ENCODE results near the gene TMEM169. TPM values are rescaled to one million over a fixed set of nuclear protein-coding genes. Genes with fewer than 3 reads are reported as not detected.
A peak's percentile ranks its signal among the peaks of the same experiment; 100 is the strongest.

TMEM169 gene, protein sequence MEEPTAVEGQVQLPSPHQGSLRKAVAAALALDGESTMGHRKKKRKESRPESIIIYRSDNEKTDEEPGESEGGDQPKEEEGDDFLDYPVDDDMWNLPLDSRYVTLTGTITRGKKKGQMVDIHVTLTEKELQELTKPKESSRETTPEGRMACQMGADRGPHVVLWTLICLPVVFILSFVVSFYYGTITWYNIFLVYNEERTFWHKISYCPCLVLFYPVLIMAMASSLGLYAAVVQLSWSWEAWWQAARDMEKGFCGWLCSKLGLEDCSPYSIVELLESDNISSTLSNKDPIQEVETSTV
- 0.36 and 0.88 TPM in 2 replicates for total RNA-seq

DNA sequence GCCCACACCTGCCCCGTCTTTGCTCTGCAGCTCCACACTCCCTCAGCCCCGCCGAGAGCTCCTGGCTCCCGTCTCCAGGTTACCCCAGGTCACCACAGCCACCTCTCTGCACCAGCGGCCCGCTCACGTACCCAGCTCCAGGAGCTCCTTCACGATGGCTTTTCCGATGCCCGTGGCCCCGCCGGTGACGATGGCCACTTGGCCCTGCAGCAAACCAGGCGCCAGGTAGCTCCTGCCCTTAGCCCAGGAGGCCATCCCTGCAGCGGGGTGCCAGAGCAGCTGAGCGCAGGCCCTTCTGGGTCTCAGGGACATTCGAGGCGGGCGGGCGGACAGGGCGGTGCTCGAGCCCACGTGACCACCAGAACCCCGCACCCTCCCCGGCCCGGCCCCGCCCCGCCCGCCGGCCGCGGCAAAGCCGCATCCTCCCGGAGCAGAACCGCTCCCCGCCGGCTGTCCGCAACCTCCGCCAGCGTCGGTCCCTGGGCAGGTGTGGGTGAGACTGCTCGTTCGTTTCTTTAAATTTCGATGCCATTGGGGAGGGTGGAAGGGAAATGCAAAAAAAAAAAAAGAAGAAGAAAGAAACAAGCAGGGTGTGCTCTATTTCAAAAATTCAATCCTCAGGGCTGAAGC is at the start of gene TMEM169, which contains the start of gene PECR:
Gene TMEM169, plus strand, starts transcription at position 433 of the 630 bp plus-strand sequence. CDS start 14,045 bp downstream, outside the sequence.
Gene PECR, minus strand, starts transcription at position 323 of the 630 bp plus-strand sequence. Its CDS starts 68 bp downstream, at position 255.
- TF ChIP-seq, protein P1, sequence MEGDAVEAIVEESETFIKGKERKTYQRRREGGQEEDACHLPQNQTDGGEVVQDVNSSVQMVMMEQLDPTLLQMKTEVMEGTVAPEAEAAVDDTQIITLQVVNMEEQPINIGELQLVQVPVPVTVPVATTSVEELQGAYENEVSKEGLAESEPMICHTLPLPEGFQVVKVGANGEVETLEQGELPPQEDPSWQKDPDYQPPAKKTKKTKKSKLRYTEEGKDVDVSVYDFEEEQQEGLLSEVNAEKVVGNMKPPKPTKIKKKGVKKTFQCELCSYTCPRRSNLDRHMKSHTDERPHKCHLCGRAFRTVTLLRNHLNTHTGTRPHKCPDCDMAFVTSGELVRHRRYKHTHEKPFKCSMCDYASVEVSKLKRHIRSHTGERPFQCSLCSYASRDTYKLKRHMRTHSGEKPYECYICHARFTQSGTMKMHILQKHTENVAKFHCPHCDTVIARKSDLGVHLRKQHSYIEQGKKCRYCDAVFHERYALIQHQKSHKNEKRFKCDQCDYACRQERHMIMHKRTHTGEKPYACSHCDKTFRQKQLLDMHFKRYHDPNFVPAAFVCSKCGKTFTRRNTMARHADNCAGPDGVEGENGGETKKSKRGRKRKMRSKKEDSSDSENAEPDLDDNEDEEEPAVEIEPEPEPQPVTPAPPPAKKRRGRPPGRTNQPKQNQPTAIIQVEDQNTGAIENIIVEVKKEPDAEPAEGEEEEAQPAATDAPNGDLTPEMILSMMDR (IDR thresholded peaks at IDR 0.05; ENCODE audit: extremely low read depth, low read depth, low read length) = no peak
- Histone ChIP-seq H3K4me3 (ENCODE audit: insufficient read depth, low read length) (peak within 1 kb of the TSS; percentile 89), H3K27ac (ENCODE audit: low read depth, low read length) (peak within 1 kb of the TSS; percentile 28)

DNA sequence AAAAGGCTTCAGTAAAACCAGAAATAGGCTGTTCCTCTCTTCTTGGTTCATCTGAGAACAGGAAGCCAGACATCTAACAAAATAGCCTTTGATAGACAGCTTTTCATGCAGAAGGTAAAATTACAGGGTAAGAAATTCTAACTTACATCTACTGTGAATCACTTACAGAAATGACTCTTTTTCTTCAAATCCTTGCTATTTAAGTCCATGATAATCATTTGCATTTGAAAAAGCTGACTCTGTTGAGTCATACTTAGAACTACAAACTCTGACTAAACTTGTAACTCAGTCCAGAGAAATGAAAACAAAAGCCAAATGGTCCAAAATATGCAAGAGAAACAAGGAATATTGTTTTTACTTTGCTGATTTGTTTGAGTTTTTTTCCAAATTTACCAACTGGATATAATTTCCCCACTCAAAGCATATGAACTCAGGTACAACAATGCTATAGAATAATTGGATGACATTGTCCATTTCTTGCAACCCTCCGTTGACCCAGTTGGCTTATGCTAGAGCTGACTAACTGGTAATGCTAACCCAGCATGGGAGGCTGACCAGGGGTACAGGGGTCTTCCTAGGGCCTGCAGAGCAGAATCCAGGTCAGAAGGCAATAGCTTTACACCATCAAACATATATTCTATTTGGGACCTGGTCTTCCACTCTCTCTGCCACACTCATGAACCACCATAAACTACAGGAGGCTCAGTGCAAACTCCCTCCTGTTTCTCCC is 49.6 kb upstream of the TMEM169 start:
- TF ChIP-seq, protein P1 (IDR thresholded peaks at IDR 0.05; ENCODE audit: extremely low read depth, low read depth, low read length) = no peak
- Histone ChIP-seq H3K79me2 (ENCODE audit: insufficient read depth, low read length) (no peaks in the 10 kb centered on the region), H3K4me2 (ENCODE audit: insufficient read depth, low read length) (peak overlapping the region; percentile 52), H3K27me3 (ENCODE audit: insufficient read depth, low read length) (no peaks in the 10 kb centered on the region), H3K9me3 (ENCODE audit: low read depth, low read length) (no peaks in the 10 kb centered on the region), H2AFZ (ENCODE audit: low read length) (no peak overlapping the region), H3K4me1 (ENCODE audit: insufficient read depth, low read length) (peaks cover 12% of the 10 kb centered on the region), H4K20me1 (ENCODE audit: insufficient read depth, low read length) (no peaks in the 10 kb centered on the region), H3K27ac (ENCODE audit: low read depth, low read length) (peak overlapping the region; percentile 52), H3K4me3 (ENCODE audit: insufficient read depth, low read length) (peak overlapping the region; percentile 17), H3K36me3 (ENCODE audit: insufficient read depth, low read length) (no peaks in the 10 kb centered on the region)
- DNase-seq (ENCODE audit: insufficient read length, low spot score, missing footprints) = peak; percentile 87

More for the DNA sequence above, at the start of gene TMEM169, which contains the start of gene PECR:
- H4K20me1 ChIP-seq (ENCODE audit: insufficient read depth, low read length) = no peaks in the 10 kb centered on the region
- H3K4me2 ChIP-seq (ENCODE audit: insufficient read depth, low read length) = peak within 1 kb of the TSS; percentile 95
- peak; percentile 97 for DNase-seq (ENCODE audit: insufficient read length, low spot score, missing footprints)
- H3K4me1 ChIP-seq (ENCODE audit: insufficient read depth, low read length) = peaks cover 13% of the 10 kb centered on the region
- peak within 1 kb of the TSS; percentile 98 for H2AFZ ChIP-seq (ENCODE audit: low read length)
- no peaks in the 10 kb centered on the region for H3K79me2 ChIP-seq (ENCODE audit: insufficient read depth, low read length)
- no peaks in the 10 kb centered on the region for H3K36me3 ChIP-seq (ENCODE audit: insufficient read depth, low read length)
- no peaks in the 10 kb centered on the region for H3K27me3 ChIP-seq (ENCODE audit: insufficient read depth, low read length)
- H3K9me3 ChIP-seq (ENCODE audit: low read depth, low read length) = no peaks in the 10 kb centered on the region

DNA sequence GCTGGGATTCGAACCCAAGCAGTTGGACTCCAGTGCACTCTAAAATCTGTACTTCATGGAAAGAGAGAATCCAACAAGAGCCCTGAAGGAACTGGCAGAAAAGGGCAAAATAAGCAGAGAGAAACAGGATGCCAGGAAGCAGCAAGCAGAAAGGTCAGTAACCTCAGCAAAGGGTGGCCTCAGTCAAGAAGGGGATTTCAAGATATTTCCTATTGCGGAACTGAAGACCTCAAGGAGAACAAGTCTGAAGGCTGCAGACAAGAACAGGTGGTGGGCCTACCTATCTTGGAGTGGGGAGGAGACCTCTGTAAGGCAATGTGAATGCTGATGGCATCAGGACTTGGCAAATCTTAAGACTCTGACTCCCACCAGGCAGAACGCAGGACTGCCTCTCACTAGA is 48.3 kb upstream of the TMEM169 start:
- no peak for DNase-seq (ENCODE audit: insufficient read length, low spot score, missing footprints)
- TF ChIP-seq, protein P1 (IDR thresholded peaks at IDR 0.05; ENCODE audit: extremely low read depth, low read depth, low read length) = no peak
- no peaks in the 10 kb centered on the region for H3K79me2 ChIP-seq (ENCODE audit: insufficient read depth, low read length)
- H3K27ac ChIP-seq (ENCODE audit: low read depth, low read length) = no peak overlapping the region
- peaks cover 12% of the 10 kb centered on the region for H3K4me1 ChIP-seq (ENCODE audit: insufficient read depth, low read length)
- no peaks in the 10 kb centered on the region for H4K20me1 ChIP-seq (ENCODE audit: insufficient read depth, low read length)
- no peaks in the 10 kb centered on the region for H3K27me3 ChIP-seq (ENCODE audit: insufficient read depth, low read length)
- no peak overlapping the region for H3K4me3 ChIP-seq (ENCODE audit: insufficient read depth, low read length)
- no peak overlapping the region for H2AFZ ChIP-seq (ENCODE audit: low read length)
- no peak overlapping the region for H3K4me2 ChIP-seq (ENCODE audit: insufficient read depth, low read length)
- H3K9me3 ChIP-seq (ENCODE audit: low read depth, low read length) = no peaks in the 10 kb centered on the region
- H3K36me3 ChIP-seq (ENCODE audit: insufficient read depth, low read length) = no peaks in the 10 kb centered on the region
